Neural cell (in vitro differentiated cells): ENCODE results near the gene TNKS2. TPM values are rescaled to one million over a fixed set of nuclear protein-coding genes. Genes with fewer than 3 reads are reported as not detected.
"Not testable (repeated sequence)": the region's sequence is repeated elsewhere in the genome, so short reads cannot be mapped to it uniquely, and the experiment has no call there.

ENCODE experiments used
- H2AFZ ChIP-seq: fragments of 200-600, 300-800 bp; sonication (generic), shearing (Covaris generic); 2 replicates; pipeline ENCODE4 v1.6.0; 2014; ENCODE audit warnings: low read depth, mild to moderate bottlenecking, antibody characterized with exemption, low read length, moderate library complexity
- H3F3A ChIP-seq: fragments of 200-600 bp; shearing (Covaris generic); 2 replicates; pipeline ENCODE4 v1.6.1; 2016; ENCODE audit warnings: mild to moderate bottlenecking, moderate library complexity, mixed read lengths, antibody characterized with exemption, low read length; ENCODE audit not compliant: insufficient read depth, poor library complexity, severe bottlenecking
- H3K27ac ChIP-seq: fragments of 200-600, 300-800 bp; sonication (generic), shearing (Covaris generic); 2 replicates; pipeline ENCODE4 v1.5.1; 2014; ENCODE audit warnings: mild to moderate bottlenecking, low read length, moderate library complexity
- H3K27me3 ChIP-seq: fragments of 300-800, 200-600 bp; sonication (generic), shearing (Covaris generic); 2 replicates; pipeline ENCODE4 v1.6.0; 2014; ENCODE audit warnings: mild to moderate bottlenecking, low read depth, low read length, moderate library complexity; ENCODE audit not compliant: insufficient read depth
- H3K36me3 ChIP-seq: fragments of 300-800, 200-600 bp; sonication (generic), shearing (Covaris generic); 2 replicates; pipeline ENCODE4 v1.5.1; 2014; ENCODE audit warnings: mild to moderate bottlenecking, antibody characterized with exemption, low read length, moderate library complexity; ENCODE audit not compliant: insufficient read depth
- H3K4me2 ChIP-seq: fragments of 300-800, 200-600 bp; sonication (generic), shearing (Covaris generic); 2 replicates; pipeline ENCODE4 v1.6.0; 2014; ENCODE audit warnings: mild to moderate bottlenecking, low read length
- H3K4me3 ChIP-seq: fragments of 300-800, 200-600 bp; sonication (generic), shearing (Covaris generic); 2 replicates; pipeline ENCODE4 v1.5.1; 2014; ENCODE audit warnings: mild to moderate bottlenecking, low read length, moderate library complexity
- H3K79me2 ChIP-seq: fragments of 200-600 bp; shearing (Covaris generic); replicated peaks from 2 replicates; pipeline ENCODE4 v1.6.0; 2014; ENCODE audit warnings: mild to moderate bottlenecking, low read length, moderate library complexity; ENCODE audit not compliant: insufficient read depth
- H3K9ac ChIP-seq: fragments of 300-800, 200-600 bp; sonication (generic), shearing (Covaris generic); 2 replicates; pipeline ENCODE4 v1.6.1; 2016; ENCODE audit warnings: mild to moderate bottlenecking, low read length, mixed read lengths
- H3K9me2 ChIP-seq: fragments of 200-600 bp; shearing (Covaris generic); 2 replicates; pipeline ENCODE4 v1.6.1; 2016; ENCODE audit warnings: mild to moderate bottlenecking, low read length, mixed read lengths; ENCODE audit not compliant: insufficient read depth
- H3K9me3 ChIP-seq: fragments of 200-600, 300-800 bp; sonication (generic), shearing (Covaris generic); 2 replicates; pipeline ENCODE4 v1.6.1; 2016; ENCODE audit warnings: mild to moderate bottlenecking, mixed run types, low read length, moderate library complexity, mixed read lengths
- H4K20me1 ChIP-seq: fragments of 200-600 bp; shearing (Covaris generic); 2 replicates; pipeline ENCODE4 v1.6.1; 2016; ENCODE audit warnings: mild to moderate bottlenecking, mixed run types; ENCODE audit not compliant: insufficient read depth
- CTCF ChIP-seq: fragments of 450-650 bp; IDR thresholded peaks from 2 replicates; pipeline ENCODE4 v1.5.1; 2014; ENCODE audit warnings: antibody characterized with exemption, mild to moderate bottlenecking, moderate library complexity; ENCODE audit not compliant: poor library complexity, severe bottlenecking
- EP300 ChIP-seq: fragments of 450-650 bp; conservative IDR thresholded peaks from 2 replicates; pipeline ENCODE4 v1.6.1; 2014; ENCODE audit warnings: antibody characterized with exemption, mild to moderate bottlenecking, moderate library complexity; ENCODE audit not compliant: poor library complexity, severe bottlenecking
- EZH2 ChIP-seq: fragments of 200-600, 300-800 bp; shearing (Covaris generic), sonication (generic); IDR thresholded peaks from 2 replicates; pipeline ENCODE4 v1.6.1; 2014; ENCODE audit warnings: antibody characterized with exemption, low read length, borderline replicate concordance, mild to moderate bottlenecking; ENCODE audit not compliant: insufficient read depth, poor library complexity, severe bottlenecking
- MXI1 ChIP-seq: fragments of 450-650 bp; conservative IDR thresholded peaks from 2 replicates; pipeline ENCODE4 v1.6.1; 2014; ENCODE audit warnings: antibody characterized with exemption, mild to moderate bottlenecking; ENCODE audit not compliant: poor library complexity, severe bottlenecking
- RAD21 ChIP-seq: fragments of 450-650 bp; conservative IDR thresholded peaks from 2 replicates; pipeline ENCODE4 v1.6.1; 2014; ENCODE audit warnings: antibody characterized with exemption, mild to moderate bottlenecking, moderate library complexity
- SMC3 ChIP-seq: fragments of 450-650 bp; conservative IDR thresholded peaks from 2 replicates; pipeline ENCODE4 v1.6.1; 2014; ENCODE audit warnings: antibody characterized with exemption, mild to moderate bottlenecking, moderate library complexity; ENCODE audit not compliant: poor library complexity
- polyA plus RNA-seq: library from polyadenylated mRNA; depleted of rRNA; stranded (reverse); fragments of >200 nt; gene quantifications from 2 replicates; pipeline ENCODE4 v1.2.3, GENCODE V29; 2014
- TF ChIP-seq, protein P1 (sequence below): IDR thresholded peaks from 2 replicates; pipeline ENCODE4 v1.6.1; 2012; ENCODE audit warnings: borderline replicate concordance

The TNKS2 gene
- polyA plus RNA-seq, 1 donor from 2014 or later, result 28.0 TPM

- peaks cover 6% of the 10 kb centered on the region for H4K20me1 ChIP-seq
- peaks cover 74% of the 10 kb centered on the region for H3K79me2 ChIP-seq
- peaks cover 4% of the 10 kb centered on the region for H3K36me3 ChIP-seq
Measured at GRCh38 chr10:91804126-91804510, 5.9 kb downstream of the TNKS2 start.

GRCh38 chr10:91805110-91805838 lies 7.0 kb downstream of the TNKS2 start:
- Histone ChIP-seq H3K9me2 (no peaks in the 10 kb centered on the region), H3F3A (no peaks in the 10 kb centered on the region), H3K9ac (no peak overlapping the region), H3K4me2 (no peak overlapping the region), H3K4me3 (no peak overlapping the region), H3K36me3 (peaks cover 4% of the 10 kb centered on the region), H2AFZ (no peak overlapping the region), H4K20me1 (no peaks in the 10 kb centered on the region), H3K27ac (no peak overlapping the region), H3K79me2 (peaks cover 62% of the 10 kb centered on the region), H3K9me3 (no peaks in the 10 kb centered on the region), H3K27me3 (no peaks in the 10 kb centered on the region)
- TF ChIP-seq, protein P1, sequence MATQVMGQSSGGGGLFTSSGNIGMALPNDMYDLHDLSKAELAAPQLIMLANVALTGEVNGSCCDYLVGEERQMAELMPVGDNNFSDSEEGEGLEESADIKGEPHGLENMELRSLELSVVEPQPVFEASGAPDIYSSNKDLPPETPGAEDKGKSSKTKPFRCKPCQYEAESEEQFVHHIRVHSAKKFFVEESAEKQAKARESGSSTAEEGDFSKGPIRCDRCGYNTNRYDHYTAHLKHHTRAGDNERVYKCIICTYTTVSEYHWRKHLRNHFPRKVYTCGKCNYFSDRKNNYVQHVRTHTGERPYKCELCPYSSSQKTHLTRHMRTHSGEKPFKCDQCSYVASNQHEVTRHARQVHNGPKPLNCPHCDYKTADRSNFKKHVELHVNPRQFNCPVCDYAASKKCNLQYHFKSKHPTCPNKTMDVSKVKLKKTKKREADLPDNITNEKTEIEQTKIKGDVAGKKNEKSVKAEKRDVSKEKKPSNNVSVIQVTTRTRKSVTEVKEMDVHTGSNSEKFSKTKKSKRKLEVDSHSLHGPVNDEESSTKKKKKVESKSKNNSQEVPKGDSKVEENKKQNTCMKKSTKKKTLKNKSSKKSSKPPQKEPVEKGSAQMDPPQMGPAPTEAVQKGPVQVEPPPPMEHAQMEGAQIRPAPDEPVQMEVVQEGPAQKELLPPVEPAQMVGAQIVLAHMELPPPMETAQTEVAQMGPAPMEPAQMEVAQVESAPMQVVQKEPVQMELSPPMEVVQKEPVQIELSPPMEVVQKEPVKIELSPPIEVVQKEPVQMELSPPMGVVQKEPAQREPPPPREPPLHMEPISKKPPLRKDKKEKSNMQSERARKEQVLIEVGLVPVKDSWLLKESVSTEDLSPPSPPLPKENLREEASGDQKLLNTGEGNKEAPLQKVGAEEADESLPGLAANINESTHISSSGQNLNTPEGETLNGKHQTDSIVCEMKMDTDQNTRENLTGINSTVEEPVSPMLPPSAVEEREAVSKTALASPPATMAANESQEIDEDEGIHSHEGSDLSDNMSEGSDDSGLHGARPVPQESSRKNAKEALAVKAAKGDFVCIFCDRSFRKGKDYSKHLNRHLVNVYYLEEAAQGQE, result no peak
- TF ChIP-seq MXI1 (no peak), EZH2 (no peak), EP300 (no peak)

More at GRCh38 chr10:91804126-91804510, 5.9 kb downstream of the TNKS2 start:
- H3K9me3 ChIP-seq, result no peaks in the 10 kb centered on the region
- H3K4me3 ChIP-seq, result no peak overlapping the region
- no peak overlapping the region for H3K27ac ChIP-seq
- no peak overlapping the region for H3K4me2 ChIP-seq
- H2AFZ ChIP-seq, result no peak overlapping the region
- no peak overlapping the region for H3K9ac ChIP-seq
- TF ChIP-seq MXI1 (no peak), SMC3 (no peak), EP300 (no peak), RAD21 (no peak), CTCF (no peak)
- TF ChIP-seq, protein P1, result no peak
- H3K9me2 ChIP-seq, result no peaks in the 10 kb centered on the region
- H3F3A ChIP-seq, result no peaks in the 10 kb centered on the region
- H3K27me3 ChIP-seq, result no peaks in the 10 kb centered on the region

- peaks cover 52% of the 10 kb centered on the region for H3K79me2 ChIP-seq
- not testable (repeated sequence) for H4K20me1 ChIP-seq, H3K36me3 ChIP-seq
Measured at GRCh38 chr10:91807264-91807663, 9.0 kb downstream of the TNKS2 start.

More at GRCh38 chr10:91807264-91807663, 9.0 kb downstream of the TNKS2 start:
- not testable (repeated sequence) for H3K4me2 ChIP-seq, H3K27ac ChIP-seq, H3K4me3 ChIP-seq, H3K9me3 ChIP-seq, H3F3A ChIP-seq, H3K9ac ChIP-seq, H3K9me2 ChIP-seq, H2AFZ ChIP-seq, H3K27me3 ChIP-seq
